Measurements from ENCODE around the gene ZBTB20.

The ZBTB20 gene

DNA sequence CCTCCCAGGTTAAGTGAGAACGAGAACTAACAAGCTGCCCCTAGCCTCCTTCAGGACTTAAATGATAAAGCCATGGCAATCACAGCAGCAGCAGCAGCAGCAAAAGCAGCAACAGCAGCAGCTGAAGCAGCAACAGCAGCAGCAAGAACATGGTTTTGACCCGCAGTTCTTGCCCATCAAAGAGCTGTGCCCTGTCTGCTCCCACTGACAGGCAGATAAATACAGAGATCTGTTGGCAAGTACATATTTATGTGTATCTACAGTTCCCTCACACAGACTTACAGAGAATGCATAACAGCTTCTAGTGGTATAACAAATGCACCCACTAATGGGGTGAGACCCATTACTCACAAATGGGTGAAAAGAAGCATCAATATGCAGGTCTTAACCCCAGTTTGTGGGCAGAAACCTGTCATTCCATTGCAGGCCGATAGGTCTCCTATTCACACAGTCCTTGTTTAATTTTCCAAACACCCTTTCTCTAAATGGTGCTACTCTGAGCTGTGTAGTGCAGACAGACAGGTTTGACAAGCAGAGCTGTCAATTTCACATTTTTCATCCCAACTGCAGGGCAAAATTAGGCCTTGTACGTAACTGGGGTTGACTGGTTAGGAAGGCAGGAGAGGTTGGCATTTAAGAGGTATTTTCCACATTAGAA, 537.0 kb downstream of the ZBTB20 start:
- DNase-seq (ENCODE audit: insufficient read length, low spot score) (no peak), FAIRE-seq (no peak)
- TF ChIP-seq, protein P1, sequence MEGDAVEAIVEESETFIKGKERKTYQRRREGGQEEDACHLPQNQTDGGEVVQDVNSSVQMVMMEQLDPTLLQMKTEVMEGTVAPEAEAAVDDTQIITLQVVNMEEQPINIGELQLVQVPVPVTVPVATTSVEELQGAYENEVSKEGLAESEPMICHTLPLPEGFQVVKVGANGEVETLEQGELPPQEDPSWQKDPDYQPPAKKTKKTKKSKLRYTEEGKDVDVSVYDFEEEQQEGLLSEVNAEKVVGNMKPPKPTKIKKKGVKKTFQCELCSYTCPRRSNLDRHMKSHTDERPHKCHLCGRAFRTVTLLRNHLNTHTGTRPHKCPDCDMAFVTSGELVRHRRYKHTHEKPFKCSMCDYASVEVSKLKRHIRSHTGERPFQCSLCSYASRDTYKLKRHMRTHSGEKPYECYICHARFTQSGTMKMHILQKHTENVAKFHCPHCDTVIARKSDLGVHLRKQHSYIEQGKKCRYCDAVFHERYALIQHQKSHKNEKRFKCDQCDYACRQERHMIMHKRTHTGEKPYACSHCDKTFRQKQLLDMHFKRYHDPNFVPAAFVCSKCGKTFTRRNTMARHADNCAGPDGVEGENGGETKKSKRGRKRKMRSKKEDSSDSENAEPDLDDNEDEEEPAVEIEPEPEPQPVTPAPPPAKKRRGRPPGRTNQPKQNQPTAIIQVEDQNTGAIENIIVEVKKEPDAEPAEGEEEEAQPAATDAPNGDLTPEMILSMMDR (IDR thresholded peaks at IDR 0.05; ENCODE audit: insufficient read depth, missing control alignments) = no peak

DNA sequence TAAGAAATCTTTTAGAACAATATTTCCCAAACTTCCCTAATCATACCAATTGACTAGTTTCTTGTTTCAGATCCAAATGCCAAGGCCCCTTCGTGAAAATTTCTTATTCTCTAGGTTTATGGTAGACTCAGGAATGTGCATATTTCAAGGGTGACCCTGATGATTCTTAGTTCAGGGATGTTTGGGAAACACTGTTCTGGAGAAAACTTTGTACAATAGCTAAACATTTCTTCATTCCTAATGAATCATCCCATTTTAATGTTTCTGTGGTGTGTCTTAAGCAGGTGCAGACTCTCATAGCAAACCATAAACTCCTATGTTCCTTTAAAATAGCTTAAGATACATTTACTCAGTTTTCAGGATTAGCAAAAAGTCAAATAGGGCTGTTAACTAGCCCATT, 538.8 kb downstream of the ZBTB20 start:
- DNase-seq (ENCODE audit: insufficient read length, low spot score) (no peak), FAIRE-seq (no peak)
- TF ChIP-seq, protein P1 (IDR thresholded peaks at IDR 0.05; ENCODE audit: insufficient read depth, missing control alignments) = no peak

DNA sequence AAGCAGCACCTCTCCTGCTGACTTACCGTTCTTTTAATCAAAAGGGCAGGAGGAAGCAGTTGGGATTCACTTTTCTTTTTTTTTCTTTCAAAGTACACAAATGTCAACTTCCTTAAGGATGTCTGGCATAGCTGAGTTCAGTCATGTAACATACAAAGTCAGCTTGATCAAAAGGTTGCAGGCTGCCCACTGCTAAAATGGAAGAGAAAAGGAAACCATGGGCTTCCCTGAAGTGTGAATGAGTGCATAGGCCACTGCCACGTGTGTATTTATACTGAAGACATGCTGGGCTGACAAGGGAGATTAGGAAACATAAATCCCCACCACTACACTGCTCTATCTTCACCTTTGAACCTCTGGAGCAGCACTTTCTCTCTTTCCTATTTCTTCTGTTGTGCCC, 540.8 kb downstream of the ZBTB20 start:
- TF ChIP-seq, protein P1 (IDR thresholded peaks at IDR 0.05; ENCODE audit: insufficient read depth, missing control alignments) = no peak
- no peak for FAIRE-seq
- DNase-seq (ENCODE audit: insufficient read length, low spot score) = no peak

DNA sequence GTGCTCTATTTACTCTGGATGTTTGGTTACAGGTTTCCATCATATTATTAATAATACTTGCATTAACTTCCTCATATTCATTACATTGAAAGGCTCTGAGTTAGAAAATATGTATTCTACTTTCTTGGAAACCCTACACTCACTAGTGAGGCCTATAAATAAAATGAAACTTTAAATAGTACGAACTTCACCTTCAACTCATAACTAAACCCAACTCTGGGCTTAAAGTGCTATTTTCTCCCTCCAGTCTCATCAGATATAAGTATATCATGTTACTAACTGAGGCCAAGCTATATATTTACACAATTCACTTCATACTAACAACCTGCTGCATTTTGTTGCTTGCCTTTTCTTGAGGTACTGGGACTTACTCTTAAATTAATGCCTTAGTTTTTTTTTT, 546.5 kb downstream of the ZBTB20 start:
- TF ChIP-seq, protein P1 (IDR thresholded peaks at IDR 0.05; ENCODE audit: insufficient read depth, missing control alignments) = no peak
- DNase-seq (ENCODE audit: insufficient read length, low spot score) (no peak), FAIRE-seq (no peak)

DNA sequence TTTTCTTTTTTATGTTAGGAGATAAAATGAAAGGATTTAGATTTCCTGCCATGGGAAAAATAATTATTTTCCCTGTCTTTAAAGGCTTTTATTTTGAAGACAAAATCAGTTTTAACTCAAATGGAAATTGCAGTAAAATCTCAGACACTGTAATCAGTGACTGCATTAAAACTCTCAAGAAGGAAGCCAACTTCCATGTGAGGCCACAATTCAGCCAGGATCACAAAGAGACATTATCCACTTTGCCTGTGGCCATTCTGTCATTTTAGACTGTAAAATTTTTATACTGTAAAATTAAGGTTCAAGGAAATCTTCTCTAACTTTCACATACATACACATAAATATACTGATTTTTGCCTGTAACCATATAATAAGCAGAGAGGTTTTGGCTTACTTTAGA, 549.2 kb downstream of the ZBTB20 start:
- no peak for FAIRE-seq
- TF ChIP-seq, protein P1 (IDR thresholded peaks at IDR 0.05; ENCODE audit: insufficient read depth, missing control alignments) = no peak
- no peak for DNase-seq (ENCODE audit: insufficient read length, low spot score)

DNA sequence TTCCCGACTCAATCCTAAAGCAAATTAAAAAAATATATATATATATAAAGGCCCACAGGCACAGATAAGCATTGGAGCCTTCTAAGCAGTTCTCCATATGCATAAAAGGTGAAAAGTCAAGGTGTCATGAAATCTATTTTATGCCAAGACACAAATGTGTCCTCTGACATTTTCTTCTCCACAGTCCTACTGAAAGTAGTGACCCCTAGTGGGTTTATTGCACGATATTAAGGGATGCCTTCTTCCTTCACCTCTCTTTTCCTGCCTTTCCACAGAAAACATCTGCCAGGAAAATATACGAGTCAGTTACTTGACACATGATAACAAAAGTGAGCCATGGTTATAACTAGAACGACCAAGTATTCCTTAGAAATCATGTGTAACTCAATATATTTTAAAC, 550.1 kb downstream of the ZBTB20 start:
- TF ChIP-seq, protein P1 (IDR thresholded peaks at IDR 0.05; ENCODE audit: insufficient read depth, missing control alignments) = peak; percentile 29
- DNase-seq (ENCODE audit: insufficient read length, low spot score) (no peak), FAIRE-seq (no peak)

DNA sequence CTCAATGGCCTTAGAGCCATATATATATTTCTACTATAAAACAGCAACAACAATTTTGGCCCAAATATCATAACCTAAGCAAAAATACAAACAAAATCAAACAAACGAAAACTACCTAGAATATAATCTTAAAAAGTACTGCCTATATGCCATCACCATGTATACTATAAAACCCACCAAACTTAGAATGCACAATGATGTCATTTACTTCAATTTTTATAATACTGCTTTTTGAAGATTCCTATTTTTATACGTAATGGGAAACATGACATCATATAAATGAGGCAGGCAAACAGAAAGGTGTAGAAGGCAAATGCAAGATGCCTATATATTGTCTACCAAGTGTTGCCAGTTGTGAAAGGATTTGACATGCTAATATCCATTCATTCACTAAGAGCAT, 550.9 kb downstream of the ZBTB20 start:
- no peak for DNase-seq (ENCODE audit: insufficient read length, low spot score)
- TF ChIP-seq, protein P1 (IDR thresholded peaks at IDR 0.05; ENCODE audit: insufficient read depth, missing control alignments) = no peak
- no peak for FAIRE-seq
